Uterus (tissue), 2 donors: ENCODE results near the gene DMRT2.

Experiments used
- POLR2A ChIP-seq, 2 donors: fragments of 450-650 bp; IDR thresholded peaks; one replicate each; pipeline ENCODE4 v1.6.1; 2016; ENCODE audit warnings: antibody characterized with exemption in 2 of 2, mild to moderate bottlenecking in 1 of 2, moderate library complexity in 1 of 2
- TF ChIP-seq, protein P1 (sequence below), 4 experiments: fragments of 200-600 bp in 2 of 4; fragments of 450-650 bp in 2 of 4; sonication (generic) in 2 of 4; IDR thresholded peaks; one replicate each; pipeline ENCODE4 v1.5.1; 2016 to 2019; ENCODE audit warnings: antibody characterized with exemption in 4 of 4, mild to moderate bottlenecking in 2 of 4, moderate library complexity in 1 of 4

DNA sequence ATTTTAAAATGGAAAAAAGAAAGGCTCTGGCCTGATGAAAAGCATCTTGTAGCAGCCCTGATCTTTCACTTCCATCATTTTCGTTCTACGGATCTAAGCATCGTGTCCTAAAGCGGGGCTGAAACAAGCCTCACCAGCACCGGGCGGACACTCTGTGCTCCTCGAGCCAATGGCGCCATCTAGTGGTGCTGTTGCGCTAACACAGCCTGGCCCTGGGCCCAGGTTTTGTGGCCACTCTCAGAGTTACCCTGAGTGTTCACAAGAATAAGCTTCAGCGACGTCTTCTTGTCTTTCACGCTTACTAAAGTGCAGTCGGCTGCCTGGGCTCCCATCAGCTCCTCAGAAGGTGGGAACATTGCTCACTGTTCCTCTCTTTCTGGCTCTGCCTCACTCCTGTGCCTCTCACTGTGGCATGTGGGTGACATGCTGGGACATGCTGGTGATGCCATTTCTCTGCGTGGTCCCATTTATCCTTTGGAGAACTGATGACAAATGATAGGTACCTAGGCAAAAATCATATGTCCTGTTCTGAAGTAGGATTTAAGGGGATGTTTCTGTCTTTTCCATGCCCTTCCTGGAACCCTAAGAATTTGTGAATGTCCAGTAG lies 41.0 kb upstream of the DMRT2 start:
- TF ChIP-seq, protein P1, sequence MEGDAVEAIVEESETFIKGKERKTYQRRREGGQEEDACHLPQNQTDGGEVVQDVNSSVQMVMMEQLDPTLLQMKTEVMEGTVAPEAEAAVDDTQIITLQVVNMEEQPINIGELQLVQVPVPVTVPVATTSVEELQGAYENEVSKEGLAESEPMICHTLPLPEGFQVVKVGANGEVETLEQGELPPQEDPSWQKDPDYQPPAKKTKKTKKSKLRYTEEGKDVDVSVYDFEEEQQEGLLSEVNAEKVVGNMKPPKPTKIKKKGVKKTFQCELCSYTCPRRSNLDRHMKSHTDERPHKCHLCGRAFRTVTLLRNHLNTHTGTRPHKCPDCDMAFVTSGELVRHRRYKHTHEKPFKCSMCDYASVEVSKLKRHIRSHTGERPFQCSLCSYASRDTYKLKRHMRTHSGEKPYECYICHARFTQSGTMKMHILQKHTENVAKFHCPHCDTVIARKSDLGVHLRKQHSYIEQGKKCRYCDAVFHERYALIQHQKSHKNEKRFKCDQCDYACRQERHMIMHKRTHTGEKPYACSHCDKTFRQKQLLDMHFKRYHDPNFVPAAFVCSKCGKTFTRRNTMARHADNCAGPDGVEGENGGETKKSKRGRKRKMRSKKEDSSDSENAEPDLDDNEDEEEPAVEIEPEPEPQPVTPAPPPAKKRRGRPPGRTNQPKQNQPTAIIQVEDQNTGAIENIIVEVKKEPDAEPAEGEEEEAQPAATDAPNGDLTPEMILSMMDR (IDR thresholded peaks at IDR 0.05): peak; percentile 82 to 90 (median 84)
- no peak for TF ChIP-seq POLR2A (IDR thresholded peaks at IDR 0.05)
